ENCODE results near the gene TMEM60. TPM values are rescaled to one million over a fixed set of nuclear protein-coding genes. Genes with fewer than 3 reads are reported as not detected.

The TMEM60 gene
- total and polyA plus RNA-seq, 2 donors (not counting 1 experiment from before 2014, with no cell fraction given), result 5.0 to 20.4 TPM

GRCh38 chr7:77833136-77833535 is 34.9 kb upstream of the TMEM60 start:
- Mint-ChIP-seq H3K4me3 (no peak overlapping the region), H3K4me1 (peaks cover 71% of the 10 kb centered on the region), H3K9me3 (ENCODE audit: insufficient read depth) (no peaks in the 10 kb centered on the region), H3K27ac (peak overlapping the region; percentile 11), H3K27me3 (no peaks in the 10 kb centered on the region)
- H3K27me3 ChIP-seq (replicated peaks in 1 of 4; ENCODE audit: control extremely low read depth in 1 of 4, control insufficient read depth in 3 of 4, insufficient read depth in 4 of 4, low read length in 3 of 4), result no peaks in the 10 kb centered on the region
- no peak overlapping the region for H2AFZ ChIP-seq (ENCODE audit: insufficient read depth, low read depth, low read length, poor library complexity, severe bottlenecking)
- no peak overlapping the region for H3K4me2 ChIP-seq (replicated peaks; ENCODE audit: low read depth, low read length, poor library complexity, severe bottlenecking)
- TF ChIP-seq EZH2 (IDR thresholded peaks at IDR 0.05; ENCODE audit: borderline replicate concordance, insufficient read depth, low read depth, low read length, poor library complexity, severe bottlenecking), result no peak
- TF ChIP-seq, protein P1, sequence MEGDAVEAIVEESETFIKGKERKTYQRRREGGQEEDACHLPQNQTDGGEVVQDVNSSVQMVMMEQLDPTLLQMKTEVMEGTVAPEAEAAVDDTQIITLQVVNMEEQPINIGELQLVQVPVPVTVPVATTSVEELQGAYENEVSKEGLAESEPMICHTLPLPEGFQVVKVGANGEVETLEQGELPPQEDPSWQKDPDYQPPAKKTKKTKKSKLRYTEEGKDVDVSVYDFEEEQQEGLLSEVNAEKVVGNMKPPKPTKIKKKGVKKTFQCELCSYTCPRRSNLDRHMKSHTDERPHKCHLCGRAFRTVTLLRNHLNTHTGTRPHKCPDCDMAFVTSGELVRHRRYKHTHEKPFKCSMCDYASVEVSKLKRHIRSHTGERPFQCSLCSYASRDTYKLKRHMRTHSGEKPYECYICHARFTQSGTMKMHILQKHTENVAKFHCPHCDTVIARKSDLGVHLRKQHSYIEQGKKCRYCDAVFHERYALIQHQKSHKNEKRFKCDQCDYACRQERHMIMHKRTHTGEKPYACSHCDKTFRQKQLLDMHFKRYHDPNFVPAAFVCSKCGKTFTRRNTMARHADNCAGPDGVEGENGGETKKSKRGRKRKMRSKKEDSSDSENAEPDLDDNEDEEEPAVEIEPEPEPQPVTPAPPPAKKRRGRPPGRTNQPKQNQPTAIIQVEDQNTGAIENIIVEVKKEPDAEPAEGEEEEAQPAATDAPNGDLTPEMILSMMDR (IDR thresholded peaks at IDR 0.05), result no peak
- POLR2A ChIA-PET, result interaction anchor here (1.3 kb wide), 1 partner anchor 137 kb away, joined by 3 read pairs; the partner anchor contains the start of gene RSBN1L
- H3K4me3 ChIP-seq (ENCODE audit: control extremely low read depth in 1 of 5, extremely low read depth in 1 of 5, insufficient read depth in 1 of 5, low read depth in 2 of 5, low read length in 4 of 5), result no peak overlapping the region
- DNase-seq (no peak), ATAC-seq (ENCODE audit: low read depth) (no peak)
- peaks cover 95% of the 10 kb centered on the region for H3K79me2 ChIP-seq (ENCODE audit: control insufficient read depth, insufficient read depth, low read length)
- no peaks in the 10 kb centered on the region for H3K36me3 ChIP-seq (replicated peaks in 1 of 2; ENCODE audit: control extremely low read depth in 1 of 2, control insufficient read depth in 1 of 2, extremely low read depth in 1 of 2, insufficient read depth in 2 of 2, low read length in 1 of 2)
- H4K20me1 ChIP-seq (ENCODE audit: control insufficient read depth, insufficient read depth, low read length, poor library complexity, severe bottlenecking), result peaks cover 3% of the 10 kb centered on the region
- CTCF ChIA-PET, result interaction anchor here (0.9 to 1.2 kb wide), 2 partner anchors 15 to 22 kb away, joined by 3 to 7 read pairs; no protein-coding TSS in a partner anchor
- peaks cover 0 to 4% (median 0%) of the 10 kb centered on the region in 3 donors for H3K9me3 ChIP-seq (ENCODE audit: control extremely low read depth in 1 of 3, control insufficient read depth in 2 of 3, insufficient read depth in 1 of 3, low read length in 2 of 3)
- intact Hi-C loops (cut with micrococcal nuclease), result no loop called here
- WGBS (ENCODE audit: insufficient coverage), result no CpG with 5 or more reads among the region's 1 CpG
- peaks cover 51 to 64% of the 10 kb centered on the region in 2 donors for H3K4me1 ChIP-seq (ENCODE audit: control insufficient read depth in 2 of 2, insufficient read depth in 2 of 2, low read length in 2 of 2)
- H3K27ac ChIP-seq (ENCODE audit: low read length in 2 of 2), result no peak overlapping the region
- H3K9ac ChIP-seq (ENCODE audit: low read length), result no peak overlapping the region

DNA sequence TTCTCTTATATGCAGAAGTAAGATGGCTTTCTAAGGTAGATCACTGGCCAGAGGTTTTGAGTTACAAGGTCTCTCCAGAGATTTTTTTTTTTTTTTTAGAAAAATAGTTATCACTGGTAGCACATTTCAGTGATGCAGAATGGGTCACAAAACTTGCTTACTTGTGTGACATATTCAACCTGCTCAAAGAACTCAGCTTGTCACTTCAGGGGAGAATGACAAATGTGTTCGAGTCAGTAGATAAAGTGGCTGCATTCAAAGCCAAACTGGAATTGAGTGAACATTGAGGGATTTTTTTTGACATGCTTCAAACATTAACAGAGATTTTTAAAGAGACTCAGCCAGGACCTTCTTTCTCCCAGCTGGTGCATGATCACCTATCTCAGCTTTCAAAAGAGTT is 33.7 kb upstream of the TMEM60 start:
- TF ChIP-seq EZH2 (IDR thresholded peaks at IDR 0.05; ENCODE audit: borderline replicate concordance, insufficient read depth, low read depth, low read length, poor library complexity, severe bottlenecking), result no peak
- TF ChIP-seq, protein P1 (IDR thresholded peaks at IDR 0.05), result no peak
- POLR2A ChIA-PET, result no interaction called here
- no CpG with 5 or more reads among the region's 1 CpG for WGBS (ENCODE audit: insufficient coverage)
- no peak overlapping the region for H3K9ac ChIP-seq (ENCODE audit: low read length)
- H3K36me3 ChIP-seq (replicated peaks in 1 of 2; ENCODE audit: control extremely low read depth in 1 of 2, control insufficient read depth in 1 of 2, extremely low read depth in 1 of 2, insufficient read depth in 2 of 2, low read length in 1 of 2), result no peaks in the 10 kb centered on the region
- no peaks in the 10 kb centered on the region for H4K20me1 ChIP-seq (ENCODE audit: control insufficient read depth, insufficient read depth, low read length, poor library complexity, severe bottlenecking)
- DNase-seq (no peak), ATAC-seq (ENCODE audit: low read depth) (no peak)
- H3K27ac ChIP-seq (ENCODE audit: low read length in 2 of 2), result no peak overlapping the region
- Mint-ChIP-seq H3K4me1 (peaks cover 67% of the 10 kb centered on the region), H3K27me3 (no peaks in the 10 kb centered on the region), H3K27ac (peak overlapping the region; percentile 86), H3K4me3 (peak overlapping the region; percentile 30), H3K9me3 (ENCODE audit: insufficient read depth) (no peaks in the 10 kb centered on the region)
- H3K4me1 ChIP-seq (ENCODE audit: control insufficient read depth in 2 of 2, insufficient read depth in 2 of 2, low read length in 2 of 2), result peaks cover 58 to 65% of the 10 kb centered on the region in 2 donors
- CTCF ChIA-PET, result interaction anchor here (0.9 to 1.2 kb wide), 2 partner anchors 20 to 72 kb away, joined by 3 read pairs; no protein-coding TSS in a partner anchor
- no peak overlapping the region for H3K4me3 ChIP-seq (ENCODE audit: control extremely low read depth in 1 of 5, extremely low read depth in 1 of 5, insufficient read depth in 1 of 5, low read depth in 2 of 5, low read length in 4 of 5)
- intact Hi-C loops (cut with micrococcal nuclease), result no loop called here
- H3K4me2 ChIP-seq (replicated peaks; ENCODE audit: low read depth, low read length, poor library complexity, severe bottlenecking), result no peak overlapping the region
- H2AFZ ChIP-seq (ENCODE audit: insufficient read depth, low read depth, low read length, poor library complexity, severe bottlenecking), result no peak overlapping the region
- H3K79me2 ChIP-seq (ENCODE audit: control insufficient read depth, insufficient read depth, low read length), result peaks cover 95% of the 10 kb centered on the region
- H3K27me3 ChIP-seq (replicated peaks in 1 of 4; ENCODE audit: control extremely low read depth in 1 of 4, control insufficient read depth in 3 of 4, insufficient read depth in 4 of 4, low read length in 3 of 4), result no peaks in the 10 kb centered on the region
- peaks cover 0 to 4% (median 0%) of the 10 kb centered on the region in 3 donors for H3K9me3 ChIP-seq (ENCODE audit: control extremely low read depth in 1 of 3, control insufficient read depth in 2 of 3, insufficient read depth in 1 of 3, low read length in 2 of 3)

All from B cell (primary cell).